Astrocyte (in vitro differentiated cells and primary cell): ENCODE results near the gene COLGALT1. TPM values are rescaled to one million over a fixed set of nuclear protein-coding genes. Genes with fewer than 3 reads are reported as not detected.
"Not testable (repeated sequence)": the region's sequence is repeated elsewhere in the genome, so short reads cannot be mapped to it uniquely, and the experiment has no call there.

Source experiments
- DNase-seq: peaks from one replicate; pipeline ENCODE4 v3.0.0-alpha.2; 2010; ENCODE audit warnings: low read depth
- FAIRE-seq: peaks from 2 replicates; lab custom pipeline; 2011; peaks lifted over from hg19 to GRCh38; lab: Jason Lieb, UNC
- H2AFZ ChIP-seq: 2 replicates; pipeline ENCODE4 v1.6.0; 2012; ENCODE audit warnings: low read depth, low read length, inconsistent platforms
- H3K27ac ChIP-seq: 2 replicates; pipeline ENCODE4 v1.5.1; 2011; ENCODE audit warnings: low read depth, low read length, inconsistent platforms
- H3K27me3 ChIP-seq: 2 replicates; pipeline ENCODE4 v1.6.0; 2011; ENCODE audit warnings: low read length, inconsistent platforms; ENCODE audit not compliant: insufficient read depth
- H3K36me3 ChIP-seq: 2 replicates; pipeline ENCODE4 v1.5.1; 2011; ENCODE audit warnings: low read length, inconsistent platforms; ENCODE audit not compliant: insufficient read depth
- H3K4me1 ChIP-seq: 2 replicates; pipeline ENCODE4 v1.5.1; 2011; ENCODE audit warnings: low read length, inconsistent platforms; ENCODE audit not compliant: insufficient read depth
- H3K4me2 ChIP-seq: 2 replicates; pipeline ENCODE4 v1.6.0; 2012; ENCODE audit warnings: low read length, inconsistent platforms
- H3K4me3 ChIP-seq: 2 replicates; pipeline ENCODE4 v1.5.1; 2011; ENCODE audit warnings: low read depth, mild to moderate bottlenecking, low read length, inconsistent platforms; ENCODE audit not compliant: insufficient read depth
- H3K79me2 ChIP-seq: 2 replicates; pipeline ENCODE4 v1.6.0; 2012; ENCODE audit warnings: mild to moderate bottlenecking, low read length, inconsistent platforms; ENCODE audit not compliant: insufficient read depth
- H3K9ac ChIP-seq: 2 replicates; pipeline ENCODE4 v1.6.0; 2012; ENCODE audit warnings: mild to moderate bottlenecking, low read length, inconsistent platforms
- H3K9me3 ChIP-seq: 2 replicates; pipeline ENCODE4 v1.5.1; 2012; ENCODE audit warnings: low read depth, mild to moderate bottlenecking, low read length, inconsistent platforms; ENCODE audit not compliant: insufficient read depth
- H4K20me1 ChIP-seq: 2 replicates; pipeline ENCODE4 v1.6.0; 2012; ENCODE audit warnings: low read length, inconsistent platforms; ENCODE audit not compliant: insufficient read depth
- H3K27ac Mint-ChIP-seq: one replicate; pipeline ENCODE4 v1.8.0; 2021; ENCODE audit warnings: mild to moderate bottlenecking, mixed read lengths; ENCODE audit not compliant: unreplicated experiment
- H3K27me3 Mint-ChIP-seq: one replicate; pipeline ENCODE4 v1.8.0; 2021; ENCODE audit warnings: low read depth, mixed read lengths; ENCODE audit not compliant: unreplicated experiment
- H3K36me3 Mint-ChIP-seq: one replicate; pipeline ENCODE4 v1.8.0; 2021; ENCODE audit warnings: low read depth, mixed read lengths; ENCODE audit not compliant: unreplicated experiment
- H3K4me1 Mint-ChIP-seq: one replicate; pipeline ENCODE4 v1.8.0; 2021; ENCODE audit warnings: low read depth, mixed read lengths; ENCODE audit not compliant: unreplicated experiment
- H3K4me3 Mint-ChIP-seq: one replicate; pipeline ENCODE4 v1.8.0; 2021; ENCODE audit warnings: mild to moderate bottlenecking, moderate library complexity, mixed read lengths; ENCODE audit not compliant: unreplicated experiment
- H3K9me3 Mint-ChIP-seq: one replicate; pipeline ENCODE4 v1.8.0; 2021; ENCODE audit warnings: mild to moderate bottlenecking, mixed read lengths; ENCODE audit not compliant: unreplicated experiment
- CTCF ChIP-seq: IDR thresholded peaks from 2 replicates; pipeline ENCODE4 v1.5.1; 2011; ENCODE audit warnings: low read depth, mild to moderate bottlenecking, inconsistent platforms, low read length, moderate library complexity; ENCODE audit not compliant: insufficient read depth
- EZH2 ChIP-seq: IDR thresholded peaks from 2 replicates; pipeline ENCODE4 v1.6.1; 2012; ENCODE audit warnings: mild to moderate bottlenecking, low read length, inconsistent platforms; ENCODE audit not compliant: insufficient read depth
- total RNA-seq: library from RNA; stranded (reverse); gene quantifications from 2 replicates; pipeline ENCODE4 v1.2.1, GENCODE V29; 2021

Gene COLGALT1
- total RNA-seq, 1 donor from 2014 or later, result 137 TPM

DNA sequence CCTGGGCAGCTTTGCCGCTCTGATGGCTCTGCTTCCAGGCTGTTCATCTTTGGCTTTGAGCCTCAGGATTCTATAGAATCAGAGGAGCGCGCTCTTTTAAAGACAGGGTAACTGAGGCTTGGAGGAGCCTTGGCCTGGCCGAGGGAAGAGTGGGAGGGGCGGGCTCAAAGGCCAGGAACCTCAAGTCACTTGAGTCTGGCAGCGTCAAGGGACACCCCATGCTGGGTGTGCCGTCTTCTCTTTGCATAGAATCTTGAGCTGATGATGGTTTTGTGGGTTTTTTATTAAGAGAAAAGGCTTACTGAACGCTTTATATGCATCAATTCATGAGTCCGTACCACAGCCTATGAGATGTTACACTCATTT, 42.9 kb upstream of the COLGALT1 start:
- Histone ChIP-seq H3K4me3 (peak overlapping the region; percentile 82), H3K4me2 (peak overlapping the region; percentile 98), H4K20me1 (peaks cover 15% of the 10 kb centered on the region), H3K27me3 (no peaks in the 10 kb centered on the region), H3K9ac (peak overlapping the region; percentile 96), H3K79me2 (peaks cover 40% of the 10 kb centered on the region), H3K36me3 (peaks cover 2% of the 10 kb centered on the region), H2AFZ (peak overlapping the region; percentile 96), H3K9me3 (peaks cover 8% of the 10 kb centered on the region), H3K27ac (peak overlapping the region; percentile 94), H3K4me1 (peaks cover 11% of the 10 kb centered on the region)
- TF ChIP-seq CTCF (no peak), EZH2 (no peak)
- H3K36me3 Mint-ChIP-seq, result peaks cover 41% of the 10 kb centered on the region
- peaks cover 12% of the 10 kb centered on the region for H3K9me3 Mint-ChIP-seq
- peaks cover 24% of the 10 kb centered on the region for H3K4me1 Mint-ChIP-seq
- DNase-seq, result no peak
- H3K27me3 Mint-ChIP-seq, result no peaks in the 10 kb centered on the region
- H3K27ac Mint-ChIP-seq, result peak overlapping the region; percentile 89
- H3K4me3 Mint-ChIP-seq, result peak overlapping the region; percentile 89
- FAIRE-seq, result no peak

- H3K9me3 Mint-ChIP-seq, result peaks cover 9% of the 10 kb centered on the region
- H3K4me3 Mint-ChIP-seq, result no peak overlapping the region
- no peak overlapping the region for H3K27ac Mint-ChIP-seq
- H3K27me3 Mint-ChIP-seq, result no peaks in the 10 kb centered on the region
- Histone ChIP-seq H3K27me3 (no peaks in the 10 kb centered on the region), H3K4me3 (no peak overlapping the region), H3K79me2 (peaks cover 19% of the 10 kb centered on the region), H3K9me3 (peaks cover 10% of the 10 kb centered on the region), H2AFZ (no peak overlapping the region), H4K20me1 (peaks cover 15% of the 10 kb centered on the region), H3K4me1 (peaks cover 7% of the 10 kb centered on the region), H3K27ac (no peak overlapping the region), H3K9ac (no peak overlapping the region), H3K36me3 (peaks cover 5% of the 10 kb centered on the region), H3K4me2 (no peak overlapping the region)
- FAIRE-seq (no peak), DNase-seq (no peak)
- TF ChIP-seq CTCF (no peak), EZH2 (no peak)
- peaks cover 40% of the 10 kb centered on the region for H3K36me3 Mint-ChIP-seq
- peaks cover 15% of the 10 kb centered on the region for H3K4me1 Mint-ChIP-seq
These were observed 39.9 kb upstream of the COLGALT1 start for GRCh38 chr19:17515408-17516149.

DNA sequence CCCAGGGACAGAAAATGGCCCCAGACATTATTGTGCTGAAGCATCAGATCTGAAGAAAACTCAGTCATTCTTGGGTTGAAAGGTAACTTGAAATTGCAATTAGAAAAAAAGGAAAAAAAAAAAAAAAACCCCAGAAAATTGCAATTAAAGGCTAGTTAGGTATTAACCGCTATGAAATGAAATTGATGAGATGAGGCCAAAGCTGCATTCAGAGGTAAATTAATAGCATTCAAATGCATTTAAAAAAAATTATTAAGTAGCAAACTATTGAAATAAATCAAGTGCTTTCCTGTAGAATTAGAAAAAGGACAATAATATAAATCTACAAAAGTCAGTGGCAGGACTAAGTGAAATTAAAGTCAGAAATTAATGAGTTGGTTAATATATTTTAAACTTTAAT, 37.6 kb upstream of the COLGALT1 start:
- TF ChIP-seq EZH2 (no peak), CTCF (no peak)
- no peak overlapping the region for H3K4me3 Mint-ChIP-seq
- Histone ChIP-seq H3K4me1 (peaks cover under 1% of the 10 kb centered on the region), H3K4me3 (no peak overlapping the region), H3K79me2 (peaks cover 2% of the 10 kb centered on the region), H4K20me1 (peaks cover 10% of the 10 kb centered on the region), H2AFZ (no peak overlapping the region), H3K27me3 (no peaks in the 10 kb centered on the region), H3K36me3 (peaks cover 5% of the 10 kb centered on the region), H3K27ac (no peak overlapping the region), H3K9ac (no peak overlapping the region), H3K9me3 (peaks cover 10% of the 10 kb centered on the region), H3K4me2 (no peak overlapping the region)
- no peak overlapping the region for H3K27ac Mint-ChIP-seq
- DNase-seq (no peak), FAIRE-seq (no peak)
- peaks cover 9% of the 10 kb centered on the region for H3K9me3 Mint-ChIP-seq
- no peaks in the 10 kb centered on the region for H3K27me3 Mint-ChIP-seq
- H3K4me1 Mint-ChIP-seq, result peaks cover 11% of the 10 kb centered on the region
- peaks cover 40% of the 10 kb centered on the region for H3K36me3 Mint-ChIP-seq

GRCh38 chr19:17518654-17519053, 36.8 kb upstream of the COLGALT1 start:
- peaks cover 10% of the 10 kb centered on the region for H3K9me3 ChIP-seq
- not testable (repeated sequence) for H3K27ac ChIP-seq, H3K4me1 Mint-ChIP-seq, H4K20me1 ChIP-seq, FAIRE-seq, H3K79me2 ChIP-seq, H2AFZ ChIP-seq, H3K27ac Mint-ChIP-seq, H3K9me3 Mint-ChIP-seq, H3K4me2 ChIP-seq, H3K9ac ChIP-seq, H3K4me1 ChIP-seq, H3K27me3 ChIP-seq, H3K4me3 Mint-ChIP-seq, H3K36me3 ChIP-seq, H3K27me3 Mint-ChIP-seq, H3K4me3 ChIP-seq, DNase-seq
- peaks cover 38% of the 10 kb centered on the region for H3K36me3 Mint-ChIP-seq
